Activated naive CD8-positive, alpha-beta T cell (primary cell): ENCODE results near the gene ATRN.

ENCODE experiments used
- H3K27ac Mint-ChIP-seq: one replicate; pipeline ENCODE4 v1.8.0; 2021; ENCODE audit warnings: mixed read lengths
- H3K27me3 Mint-ChIP-seq: one replicate; pipeline ENCODE4 v1.8.0; 2021; ENCODE audit warnings: mixed read lengths
- H3K36me3 Mint-ChIP-seq: one replicate; pipeline ENCODE4 v1.8.0; 2021; ENCODE audit warnings: mixed read lengths
- H3K4me1 Mint-ChIP-seq: one replicate; pipeline ENCODE4 v1.8.0; 2021; ENCODE audit warnings: low read depth, mixed read lengths
- H3K4me3 Mint-ChIP-seq: one replicate; pipeline ENCODE4 v1.8.0; 2021; ENCODE audit warnings: mild to moderate bottlenecking, mixed read lengths
- H3K9me3 Mint-ChIP-seq: one replicate; pipeline ENCODE4 v1.8.0; 2021; ENCODE audit warnings: low read depth, mixed read lengths

Gene ATRN

DNA sequence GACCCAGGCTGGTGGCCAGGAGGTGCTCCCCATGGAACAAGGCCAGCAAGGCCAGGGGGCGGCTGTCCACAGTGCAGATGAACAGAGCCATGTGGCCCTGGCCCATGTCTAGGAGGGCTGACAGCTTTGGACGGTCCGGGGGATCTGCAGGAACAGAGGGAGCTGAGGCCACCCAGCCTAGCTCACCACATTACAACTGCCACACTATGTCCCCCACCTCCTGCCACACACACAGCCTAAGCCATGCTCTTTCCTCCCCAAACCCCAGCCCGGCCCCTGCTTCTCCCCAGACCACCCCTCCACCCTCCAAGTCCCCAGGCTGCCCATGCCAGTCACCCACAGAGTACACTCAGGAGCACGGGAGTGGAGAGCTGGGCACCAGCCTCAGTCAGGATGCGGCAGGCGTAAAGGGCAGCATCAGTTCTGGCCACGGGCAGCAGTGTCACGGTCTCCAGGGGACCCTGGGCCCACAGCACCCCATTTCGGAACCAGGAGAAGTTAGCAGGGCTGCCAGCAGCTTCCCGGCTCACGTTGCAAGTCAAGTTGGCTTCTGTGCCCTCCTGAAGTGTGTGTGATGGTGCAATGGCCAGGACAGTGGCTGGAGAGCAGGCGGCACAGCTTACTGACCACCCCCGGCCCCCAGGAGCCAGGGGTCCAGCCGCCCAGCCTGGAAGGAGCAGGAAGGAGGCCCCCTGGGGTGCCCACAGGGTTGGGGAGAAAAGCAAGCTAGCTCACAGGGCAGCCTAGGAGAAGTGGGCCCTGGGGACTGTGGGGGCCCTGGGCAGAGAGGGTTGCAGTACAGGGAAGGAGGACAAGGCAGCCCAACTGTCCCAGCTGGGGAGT lies 226.1 kb downstream of the ATRN start:
- H3K36me3 Mint-ChIP-seq: no peaks in the 10 kb centered on the region
- no peaks in the 10 kb centered on the region for H3K4me1 Mint-ChIP-seq
- H3K9me3 Mint-ChIP-seq: no peaks in the 10 kb centered on the region
- no peak overlapping the region for H3K4me3 Mint-ChIP-seq
- no peaks in the 10 kb centered on the region for H3K27me3 Mint-ChIP-seq
- no peak overlapping the region for H3K27ac Mint-ChIP-seq

DNA sequence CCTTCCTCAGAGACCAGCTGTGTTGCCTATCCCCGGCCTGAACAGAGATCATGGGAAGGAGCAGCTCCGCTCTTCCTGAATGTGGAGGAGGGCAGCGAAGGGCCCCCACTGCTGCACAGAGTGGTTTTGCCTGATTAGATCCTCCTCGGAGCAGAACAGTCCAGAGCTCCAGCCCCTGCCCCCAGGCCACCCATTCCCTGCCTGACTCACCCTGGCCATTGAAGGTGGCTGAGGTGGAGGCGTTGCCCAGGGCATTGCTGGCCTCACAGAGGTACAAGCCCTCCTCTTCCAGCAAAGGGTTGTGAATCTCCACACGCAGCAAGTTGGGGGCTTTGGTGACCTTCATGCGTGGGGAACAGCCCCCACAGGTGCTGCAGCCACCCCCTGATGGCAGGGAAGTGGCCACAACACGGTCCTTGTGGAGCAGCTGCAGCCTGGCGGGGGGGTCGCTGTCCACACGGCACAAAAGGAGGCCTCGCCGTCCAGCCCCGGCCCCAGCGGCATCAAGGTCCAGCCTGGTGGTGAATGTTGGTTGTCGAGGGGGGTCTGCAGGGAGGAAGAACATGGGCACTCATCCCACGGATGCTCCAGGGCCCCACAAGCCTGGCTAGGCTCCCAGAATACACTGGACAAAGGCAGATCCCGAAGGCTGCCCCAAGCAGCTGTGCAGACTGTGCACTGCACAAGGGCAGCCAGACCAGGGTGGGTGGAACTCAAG lies 226.9 kb downstream of the ATRN start:
- no peak overlapping the region for H3K27ac Mint-ChIP-seq

GRCh38 chr20:3698591-3699001 lies 227.8 kb downstream of the ATRN start:
- Mint-ChIP-seq H3K4me1 (no peaks in the 10 kb centered on the region), H3K9me3 (no peaks in the 10 kb centered on the region), H3K27ac (no peak overlapping the region), H3K4me3 (no peak overlapping the region), H3K36me3 (no peaks in the 10 kb centered on the region), H3K27me3 (no peaks in the 10 kb centered on the region)

More for the DNA sequence above, 226.9 kb downstream of the ATRN start:
- H3K27me3 Mint-ChIP-seq: no peaks in the 10 kb centered on the region
- H3K36me3 Mint-ChIP-seq: no peaks in the 10 kb centered on the region
- H3K9me3 Mint-ChIP-seq: no peaks in the 10 kb centered on the region
- H3K4me3 Mint-ChIP-seq: no peak overlapping the region
- H3K4me1 Mint-ChIP-seq: no peaks in the 10 kb centered on the region

DNA sequence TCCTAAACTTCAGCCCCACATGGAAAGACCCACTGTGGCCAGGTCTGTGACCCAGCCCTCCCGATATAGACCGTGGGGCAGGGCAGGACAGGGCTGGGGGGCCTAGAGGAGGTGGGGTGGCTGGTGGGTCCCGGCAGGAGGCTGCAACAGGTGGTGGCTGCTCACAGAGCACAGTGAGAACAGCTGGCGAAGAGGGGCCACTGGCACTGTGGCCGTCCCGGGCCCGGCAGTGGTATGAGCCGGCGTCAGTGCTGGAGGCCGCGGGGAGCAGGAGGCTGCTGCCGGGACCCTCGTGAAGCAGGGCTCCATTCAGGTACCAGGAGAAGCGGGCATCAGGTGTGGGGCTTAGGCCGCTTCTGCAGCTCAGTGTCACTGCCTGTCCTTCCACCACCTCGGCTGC lies 228.2 kb downstream of the ATRN start:
- no peaks in the 10 kb centered on the region for H3K9me3 Mint-ChIP-seq
- H3K27ac Mint-ChIP-seq: no peak overlapping the region
- no peaks in the 10 kb centered on the region for H3K36me3 Mint-ChIP-seq

More for the DNA sequence above, 228.2 kb downstream of the ATRN start:
- no peaks in the 10 kb centered on the region for H3K4me1 Mint-ChIP-seq
- H3K27me3 Mint-ChIP-seq: no peaks in the 10 kb centered on the region
- H3K4me3 Mint-ChIP-seq: no peak overlapping the region
